Measurements from ENCODE around the gene SUFU.

SUFU gene

DNA sequence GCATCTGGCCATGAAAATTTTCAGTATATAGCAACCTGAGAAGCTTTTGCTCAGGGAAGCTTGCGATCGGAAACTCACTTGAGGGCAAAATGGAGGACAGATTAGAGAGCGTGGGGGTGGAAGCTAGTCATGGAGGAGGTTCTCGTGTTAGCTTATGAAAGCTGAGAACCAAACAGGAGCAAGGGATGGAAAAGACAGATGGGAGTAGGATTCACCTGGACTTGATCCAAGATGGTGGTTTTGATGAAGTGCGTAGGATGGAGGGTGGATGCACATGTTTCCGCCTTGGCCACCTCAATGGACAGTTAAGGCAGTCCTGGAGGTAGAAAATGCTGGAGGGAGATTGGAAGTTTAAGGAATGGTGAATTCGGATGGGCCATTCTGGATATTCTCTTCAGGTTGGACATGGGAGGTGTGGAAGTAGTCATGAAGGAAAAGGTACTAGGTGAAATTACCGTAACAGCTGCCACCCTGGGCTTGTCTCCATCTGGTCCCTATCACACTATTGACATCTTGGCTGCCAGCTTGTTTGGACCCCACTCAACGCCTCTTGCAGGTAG is 46.1 kb upstream of the SUFU start:
- peaks cover 3% of the 10 kb centered on the region for H3K79me1 ChIP-seq (replicated peaks; ENCODE audit: low read length, poor library complexity, severe bottlenecking)
- no peak overlapping the region for H2AK5ac ChIP-seq (ENCODE audit: low read length, severe bottlenecking)
- no peak overlapping the region for H4K8ac ChIP-seq (ENCODE audit: low read length)
- H3K9me3 ChIP-seq (ENCODE audit: control insufficient read depth, low read length) = no peaks in the 10 kb centered on the region
- H2BK5ac ChIP-seq (ENCODE audit: low read depth, low read length, poor library complexity, severe bottlenecking) = no peak overlapping the region
- H3K27me3 ChIP-seq (ENCODE audit: control insufficient read depth in 1 of 2, insufficient read depth in 1 of 2, low read length in 2 of 2) = peaks cover 12 to 30% of the 10 kb centered on the region in 2 experiments
- H3K14ac ChIP-seq (ENCODE audit: low read length in 2 of 2) = no peak overlapping the region
- no peak overlapping the region for H3K4ac ChIP-seq (ENCODE audit: low read depth in 1 of 2, low read length in 2 of 2)
- WGBS = 98% methylated on average over 8 of the region's 9 CpGs
- H4K91ac ChIP-seq (ENCODE audit: low read length) = no peak overlapping the region
- no peak overlapping the region for H2BK15ac ChIP-seq (ENCODE audit: low read depth, poor library complexity, severe bottlenecking)
- peaks cover 0 to 1% of the 10 kb centered on the region in 2 experiments for H3K36me3 ChIP-seq (ENCODE audit: control insufficient read depth in 1 of 2, insufficient read depth in 2 of 2, low read depth in 1 of 2, low read length in 2 of 2)
- DNase-seq = no peak
- H3K9ac ChIP-seq (ENCODE audit: low read length) = no peak overlapping the region
- H2AFZ ChIP-seq (ENCODE audit: low read depth, low read length) = no peak overlapping the region
- no peak overlapping the region for H2BK12ac ChIP-seq (ENCODE audit: low read length in 2 of 2)
- H3K18ac ChIP-seq (ENCODE audit: low read depth in 1 of 2, low read length in 2 of 2) = no peak overlapping the region
- no peak overlapping the region for H3K4me3 ChIP-seq (ENCODE audit: insufficient read depth in 1 of 2, low read depth in 1 of 2, low read length in 2 of 2)
- H3K4me1 ChIP-seq (ENCODE audit: control insufficient read depth, insufficient read depth, low read depth, low read length) = peaks cover 25% of the 10 kb centered on the region
- no peak overlapping the region for H3K4me2 ChIP-seq (ENCODE audit: low read length, poor library complexity, severe bottlenecking)
- no peak overlapping the region for H3K27ac ChIP-seq (ENCODE audit: low read length, poor library complexity, severe bottlenecking)
- H3K23ac ChIP-seq (ENCODE audit: low read length in 2 of 2) = no peak overlapping the region
- H2BK120ac ChIP-seq (ENCODE audit: low read depth, low read length) = no peak overlapping the region

DNA sequence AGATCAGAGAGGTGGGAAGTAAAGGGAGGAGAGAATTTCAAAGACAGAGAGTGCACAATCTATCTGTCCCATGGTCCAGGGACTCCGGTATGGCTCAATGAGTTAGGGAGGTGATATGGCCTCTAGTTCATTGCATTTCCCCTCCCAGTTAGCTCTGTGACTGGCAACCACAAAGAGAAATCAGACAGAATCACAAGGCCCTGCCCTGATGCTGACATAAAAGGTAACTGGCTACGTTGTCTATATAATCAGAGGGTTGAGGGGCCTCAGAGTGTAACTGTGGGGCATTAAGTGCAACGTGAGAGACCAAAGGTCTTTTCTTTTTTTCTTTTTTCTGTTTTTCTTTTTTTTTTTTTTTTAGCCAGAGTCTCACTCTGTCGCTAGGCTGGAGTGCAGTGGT is 45.1 kb upstream of the SUFU start:
- Histone ChIP-seq H2BK15ac (ENCODE audit: low read depth, poor library complexity, severe bottlenecking) (no peak overlapping the region), H3K27me3 (ENCODE audit: control insufficient read depth in 1 of 2, insufficient read depth in 1 of 2, low read length in 2 of 2) (peaks cover 22 to 35% of the 10 kb centered on the region in 2 experiments), H2BK5ac (ENCODE audit: low read depth, low read length, poor library complexity, severe bottlenecking) (no peak overlapping the region), H3K4me2 (ENCODE audit: low read length, poor library complexity, severe bottlenecking) (no peak overlapping the region), H3K9ac (ENCODE audit: low read length) (no peak overlapping the region), H3K79me1 (replicated peaks; ENCODE audit: low read length, poor library complexity, severe bottlenecking) (no peaks in the 10 kb centered on the region), H2AK5ac (ENCODE audit: low read length, severe bottlenecking) (no peak overlapping the region), H3K14ac (ENCODE audit: low read length in 2 of 2) (no peak overlapping the region), H3K23ac (ENCODE audit: low read length in 2 of 2) (no peak overlapping the region), H3K4ac (ENCODE audit: low read depth in 1 of 2, low read length in 2 of 2) (no peak overlapping the region), H4K8ac (ENCODE audit: low read length) (no peak overlapping the region), H3K4me1 (ENCODE audit: control insufficient read depth, insufficient read depth, low read depth, low read length) (peaks cover 18% of the 10 kb centered on the region), H3K36me3 (ENCODE audit: control insufficient read depth in 1 of 2, insufficient read depth in 2 of 2, low read depth in 1 of 2, low read length in 2 of 2) (no peaks in the 10 kb centered on the region), H3K18ac (ENCODE audit: low read depth in 1 of 2, low read length in 2 of 2) (no peak overlapping the region), H3K27ac (ENCODE audit: low read length, poor library complexity, severe bottlenecking) (no peak overlapping the region), H2AFZ (ENCODE audit: low read depth, low read length) (no peak overlapping the region), H3K9me3 (ENCODE audit: control insufficient read depth, low read length) (no peaks in the 10 kb centered on the region), H2BK120ac (ENCODE audit: low read depth, low read length) (no peak overlapping the region), H3K4me3 (ENCODE audit: insufficient read depth in 1 of 2, low read depth in 1 of 2, low read length in 2 of 2) (no peak overlapping the region), H4K91ac (ENCODE audit: low read length) (no peak overlapping the region), H2BK12ac (ENCODE audit: low read length in 2 of 2) (no peak overlapping the region)
- DNase-seq = no peak
- 87% methylated on average over 4 of the region's 4 CpGs for WGBS

- Histone ChIP-seq H4K91ac (ENCODE audit: low read length) (no peak overlapping the region), H3K27me3 (ENCODE audit: control insufficient read depth in 1 of 2, insufficient read depth in 1 of 2, low read length in 2 of 2) (peaks cover 27 to 45% of the 10 kb centered on the region in 2 experiments), H3K4me3 (ENCODE audit: insufficient read depth in 1 of 2, low read depth in 1 of 2, low read length in 2 of 2) (peak overlapping the region in 1 of 2 experiments; percentile 76), H2BK12ac (ENCODE audit: low read length in 2 of 2) (no peak overlapping the region), H3K18ac (ENCODE audit: low read depth in 1 of 2, low read length in 2 of 2) (peak overlapping the region in 1 of 2 experiments; percentile 5), H3K23ac (ENCODE audit: low read length in 2 of 2) (no peak overlapping the region), H2AFZ (ENCODE audit: low read depth, low read length) (peak overlapping the region; percentile 30), H3K9ac (ENCODE audit: low read length) (peak overlapping the region; percentile 59), H3K36me3 (ENCODE audit: control insufficient read depth in 1 of 2, insufficient read depth in 2 of 2, low read depth in 1 of 2, low read length in 2 of 2) (no peaks in the 10 kb centered on the region), H2BK15ac (ENCODE audit: low read depth, poor library complexity, severe bottlenecking) (no peak overlapping the region), H3K9me3 (ENCODE audit: control insufficient read depth, low read length) (no peaks in the 10 kb centered on the region), H3K27ac (ENCODE audit: low read length, poor library complexity, severe bottlenecking) (no peak overlapping the region), H2AK5ac (ENCODE audit: low read length, severe bottlenecking) (no peak overlapping the region), H3K4ac (ENCODE audit: low read depth in 1 of 2, low read length in 2 of 2) (peak overlapping the region in 1 of 2 experiments; percentile 52), H2BK120ac (ENCODE audit: low read depth, low read length) (no peak overlapping the region), H3K79me1 (replicated peaks; ENCODE audit: low read length, poor library complexity, severe bottlenecking) (no peaks in the 10 kb centered on the region), H3K4me2 (ENCODE audit: low read length, poor library complexity, severe bottlenecking) (peak overlapping the region; percentile 56), H3K14ac (ENCODE audit: low read length in 2 of 2) (no peak overlapping the region), H4K8ac (ENCODE audit: low read length) (peak overlapping the region; percentile 71), H2BK5ac (ENCODE audit: low read depth, low read length, poor library complexity, severe bottlenecking) (no peak overlapping the region), H3K4me1 (ENCODE audit: control insufficient read depth, insufficient read depth, low read depth, low read length) (peaks cover 11% of the 10 kb centered on the region)
- WGBS = 57% methylated on average over 8 of the region's 8 CpGs
- DNase-seq = no peak
Measured at GRCh38 chr10:102460836-102461186, 43.0 kb upstream of the SUFU start.

DNA sequence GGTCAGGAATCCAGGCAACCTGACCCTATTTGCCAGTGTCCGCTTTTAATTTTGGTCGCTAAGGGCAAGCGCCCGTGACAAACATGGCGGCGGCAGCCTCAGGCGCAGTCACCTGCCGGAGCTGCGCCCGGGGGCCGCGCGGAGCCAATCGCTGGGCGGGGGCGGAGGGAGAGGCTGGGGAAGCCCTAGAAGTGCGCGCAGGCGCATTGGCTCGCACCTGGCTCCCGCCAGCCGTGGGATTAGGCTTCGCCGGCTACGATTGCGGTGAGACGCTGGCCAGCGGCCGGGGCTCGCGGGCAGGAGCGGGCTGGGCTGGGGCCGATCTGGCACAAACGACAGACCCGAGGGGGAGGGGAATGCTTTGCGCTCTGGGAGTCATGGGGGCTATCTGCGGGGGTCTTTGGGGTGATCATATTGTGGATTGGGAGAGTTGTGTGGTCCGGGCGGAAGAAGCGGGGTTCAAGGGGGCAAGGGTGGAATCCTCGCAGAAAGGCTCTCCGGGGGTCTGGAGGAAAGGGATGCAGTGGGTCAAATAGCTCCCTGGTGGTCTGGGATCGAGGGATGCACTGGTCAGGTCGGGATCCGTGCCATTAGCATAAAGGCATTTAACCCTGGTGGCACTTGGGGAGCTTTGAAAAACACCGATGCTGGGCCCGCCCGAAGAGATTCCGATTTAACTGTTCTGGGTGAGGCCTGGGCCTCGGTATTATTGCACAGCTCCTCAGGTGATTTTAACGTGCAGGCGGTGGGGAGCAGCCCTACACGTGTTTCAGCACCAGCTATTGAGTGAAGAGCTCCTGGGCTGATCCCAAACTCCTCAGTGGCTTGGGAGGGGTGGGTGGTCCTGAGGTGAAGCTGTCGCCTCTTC is 42.4 kb upstream of the SUFU start:
- DNase-seq = peak; percentile 81
- Histone ChIP-seq H2BK120ac (ENCODE audit: low read depth, low read length) (no peak overlapping the region), H2BK5ac (ENCODE audit: low read depth, low read length, poor library complexity, severe bottlenecking) (no peak overlapping the region), H3K9me3 (ENCODE audit: control insufficient read depth, low read length) (no peaks in the 10 kb centered on the region), H2BK15ac (ENCODE audit: low read depth, poor library complexity, severe bottlenecking) (no peak overlapping the region), H3K79me1 (replicated peaks; ENCODE audit: low read length, poor library complexity, severe bottlenecking) (no peaks in the 10 kb centered on the region), H3K27ac (ENCODE audit: low read length, poor library complexity, severe bottlenecking) (no peak overlapping the region), H3K14ac (ENCODE audit: low read length in 2 of 2) (no peak overlapping the region), H2AK5ac (ENCODE audit: low read length, severe bottlenecking) (no peak overlapping the region), H3K4ac (ENCODE audit: low read depth in 1 of 2, low read length in 2 of 2) (peak overlapping the region in 1 of 2 experiments; percentile 4), H3K4me3 (ENCODE audit: insufficient read depth in 1 of 2, low read depth in 1 of 2, low read length in 2 of 2) (peak overlapping the region; percentile 23 to 76), H2AFZ (ENCODE audit: low read depth, low read length) (peak overlapping the region; percentile 30), H4K91ac (ENCODE audit: low read length) (no peak overlapping the region), H3K18ac (ENCODE audit: low read depth in 1 of 2, low read length in 2 of 2) (peak overlapping the region; percentile 15 to 61), H3K23ac (ENCODE audit: low read length in 2 of 2) (peak overlapping the region in 1 of 2 experiments; percentile 17), H3K9ac (ENCODE audit: low read length) (peak overlapping the region; percentile 59), H3K4me1 (ENCODE audit: control insufficient read depth, insufficient read depth, low read depth, low read length) (peaks cover 11% of the 10 kb centered on the region), H4K8ac (ENCODE audit: low read length) (peak overlapping the region; percentile 53), H3K36me3 (ENCODE audit: control insufficient read depth in 1 of 2, insufficient read depth in 2 of 2, low read depth in 1 of 2, low read length in 2 of 2) (no peaks in the 10 kb centered on the region), H2BK12ac (ENCODE audit: low read length in 2 of 2) (no peak overlapping the region), H3K27me3 (ENCODE audit: control insufficient read depth in 1 of 2, insufficient read depth in 1 of 2, low read length in 2 of 2) (peaks cover 27 to 48% of the 10 kb centered on the region in 2 experiments), H3K4me2 (ENCODE audit: low read length, poor library complexity, severe bottlenecking) (peak overlapping the region; percentile 85)
- WGBS = 2% methylated on average over 54 of the region's 54 CpGs

Measured in mesenchymal stem cell (in vitro differentiated cells and primary cell).